ENCODE measurements around the gene CCDC57.

CCDC57 gene

DNA sequence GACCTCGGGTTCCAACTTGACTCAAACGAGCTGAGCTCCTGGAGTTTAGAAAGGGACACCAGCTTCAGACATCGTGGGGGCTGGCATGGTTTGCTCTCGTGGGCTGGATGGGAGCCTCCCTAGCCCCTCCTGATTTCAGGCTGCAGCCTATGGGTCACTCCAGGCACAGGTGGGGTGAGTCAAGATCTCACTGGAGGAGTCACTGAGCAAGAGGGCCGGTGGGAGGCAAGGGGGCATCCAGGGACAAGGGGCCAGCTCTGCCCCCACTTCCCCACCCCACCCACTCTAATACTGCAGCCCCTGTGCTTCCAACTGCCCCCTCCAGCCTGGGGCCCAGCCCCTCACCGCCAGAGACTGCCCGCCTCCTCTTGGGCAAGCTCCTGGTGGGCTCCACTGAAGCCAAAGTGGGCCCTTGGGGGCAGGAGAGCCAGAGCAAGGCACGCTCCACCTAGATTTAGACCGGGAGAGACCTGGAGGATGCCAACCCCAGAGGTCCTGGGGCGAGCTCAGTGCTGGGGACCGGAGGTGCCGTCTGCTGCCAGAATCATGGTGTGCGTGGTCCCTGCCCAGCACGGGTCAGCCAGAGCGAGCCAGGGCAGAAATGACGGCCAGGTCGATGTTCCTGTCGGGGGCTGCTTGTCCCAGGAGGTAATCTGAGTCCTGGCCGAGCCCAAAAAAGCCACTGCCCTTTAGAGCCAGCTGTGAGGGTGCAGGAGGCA, 22.6 kb upstream of the CCDC57 start:
- no peak for DNase-seq (ENCODE audit: low read depth)

GRCh38 chr17:82234211-82235055, 21.8 kb upstream of the CCDC57 start:
- DNase-seq (ENCODE audit: low read depth), result no peak

DNA sequence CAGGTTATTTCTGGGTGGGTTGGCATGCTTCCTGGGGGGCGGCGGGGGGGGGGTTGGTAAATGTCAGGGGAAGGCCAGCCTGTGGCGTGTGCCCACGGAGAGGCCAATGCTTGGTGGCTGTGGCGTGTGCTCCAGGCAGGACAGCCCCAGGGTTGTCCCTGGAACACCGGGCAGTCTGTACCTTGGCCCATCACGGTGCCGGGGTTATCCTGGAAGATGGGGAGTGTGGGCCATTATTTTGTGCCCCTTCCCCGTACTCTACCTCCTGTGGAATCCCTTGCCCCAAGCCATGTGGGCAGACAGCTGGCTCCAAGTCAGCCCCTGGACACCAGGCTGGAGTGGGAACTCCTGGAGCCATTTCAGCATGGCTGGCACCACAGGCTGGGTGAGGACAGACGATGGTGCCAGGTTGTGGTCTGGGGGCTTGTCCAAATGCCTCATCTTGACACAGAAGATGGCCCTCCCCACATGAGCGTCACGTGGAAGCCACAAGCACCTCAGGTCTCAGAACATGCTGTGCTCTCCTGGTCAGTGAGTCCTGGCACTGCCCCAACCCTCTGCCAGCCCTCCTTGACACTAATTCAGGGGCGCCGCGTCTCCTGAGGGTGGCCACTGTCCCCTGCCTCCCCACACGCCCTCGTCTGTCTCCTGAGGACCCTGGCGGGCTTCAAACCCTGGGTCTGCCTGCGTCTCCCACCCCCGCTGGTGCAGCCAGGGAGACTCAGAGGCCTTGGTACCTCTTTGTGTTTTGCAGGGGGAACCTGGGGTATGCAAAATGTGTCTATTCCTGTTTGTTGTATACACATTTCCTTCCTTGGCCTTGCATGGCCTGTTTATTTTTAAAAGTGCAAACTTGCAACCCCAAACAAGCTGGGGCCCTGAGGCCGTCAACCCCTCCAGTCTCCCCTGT, 20.5 kb upstream of the CCDC57 start:
- no peak for DNase-seq (ENCODE audit: low read depth)

GRCh38 chr17:82232322-82232820, 19.7 kb upstream of the CCDC57 start:
- DNase-seq (ENCODE audit: low read depth), result no peak

- DNase-seq (ENCODE audit: low read depth), result no peak
Measured at GRCh38 chr17:82231562-82232321, 19.1 kb upstream of the CCDC57 start.

DNA sequence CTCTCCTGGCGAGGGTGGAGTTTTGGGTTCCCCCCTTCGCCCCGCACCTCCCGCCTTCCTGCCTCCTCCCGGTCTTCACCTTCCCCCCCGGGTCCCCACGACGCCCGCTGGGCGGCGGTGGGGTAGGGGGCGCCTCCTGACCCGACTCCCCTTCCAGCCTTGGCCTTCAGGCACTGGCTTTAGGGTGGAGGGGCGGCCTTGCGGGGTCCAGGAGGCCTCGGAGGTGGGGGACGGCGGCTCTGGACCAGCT, 18.6 kb upstream of the CCDC57 start:
- DNase-seq (ENCODE audit: low read depth), result no peak

- no peak for DNase-seq (ENCODE audit: low read depth)
Measured at GRCh38 chr17:82230609-82231311, 18.1 kb upstream of the CCDC57 start.

GRCh38 chr17:82229698-82230608, 17.3 kb upstream of the CCDC57 start:
- no peak for DNase-seq (ENCODE audit: low read depth)

DNA sequence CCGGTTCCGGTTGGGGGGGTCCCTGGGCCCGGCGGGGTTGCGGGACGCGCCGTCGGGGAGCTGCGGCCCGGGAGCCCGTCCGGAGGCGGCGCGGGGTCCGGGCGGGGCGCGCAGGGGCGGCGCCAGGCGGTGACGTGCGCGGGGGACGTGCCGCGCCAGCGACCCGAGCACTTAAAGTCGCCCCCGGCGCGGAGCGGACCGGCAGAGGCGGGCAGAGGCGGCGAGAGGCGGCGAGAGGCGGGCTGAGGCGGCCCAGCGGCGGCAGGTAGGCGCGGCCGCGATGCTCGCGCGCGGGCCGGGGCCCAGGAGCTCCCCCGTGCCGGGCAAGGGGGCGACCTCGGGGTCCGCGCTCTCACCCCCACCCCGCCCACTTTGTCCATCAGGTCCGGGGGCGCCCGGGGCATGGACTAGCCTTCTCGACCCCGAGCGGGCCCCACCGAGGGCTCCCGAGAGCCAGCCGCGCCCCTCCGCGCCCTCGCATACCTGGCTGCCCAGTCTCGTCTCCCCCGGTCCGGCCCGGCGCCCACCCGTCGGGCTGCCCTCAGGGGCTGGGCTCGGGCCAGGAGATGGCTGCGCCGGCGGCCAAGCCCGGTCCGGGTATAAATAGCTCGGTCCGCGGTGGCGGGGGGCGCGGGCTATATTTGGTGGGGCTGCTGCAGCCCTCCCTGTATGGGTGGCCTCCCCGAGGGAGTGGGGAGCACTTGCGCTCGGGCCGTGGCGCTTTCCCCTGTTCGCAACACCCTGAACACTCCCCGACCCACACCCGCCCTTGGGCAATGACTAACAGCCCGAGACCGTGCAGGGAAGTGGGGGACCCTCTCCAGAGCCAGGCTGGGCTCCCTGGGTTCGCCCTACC, 16.4 kb upstream of the CCDC57 start, which contains the start of gene SLC16A3:
Gene SLC16A3 (plus strand): TSS at position 201 of the 856 bp plus-strand sequence. CDS start 6,967 bp downstream, outside the sequence.
- peak; percentile 56 for DNase-seq (ENCODE audit: low read depth)

DNA sequence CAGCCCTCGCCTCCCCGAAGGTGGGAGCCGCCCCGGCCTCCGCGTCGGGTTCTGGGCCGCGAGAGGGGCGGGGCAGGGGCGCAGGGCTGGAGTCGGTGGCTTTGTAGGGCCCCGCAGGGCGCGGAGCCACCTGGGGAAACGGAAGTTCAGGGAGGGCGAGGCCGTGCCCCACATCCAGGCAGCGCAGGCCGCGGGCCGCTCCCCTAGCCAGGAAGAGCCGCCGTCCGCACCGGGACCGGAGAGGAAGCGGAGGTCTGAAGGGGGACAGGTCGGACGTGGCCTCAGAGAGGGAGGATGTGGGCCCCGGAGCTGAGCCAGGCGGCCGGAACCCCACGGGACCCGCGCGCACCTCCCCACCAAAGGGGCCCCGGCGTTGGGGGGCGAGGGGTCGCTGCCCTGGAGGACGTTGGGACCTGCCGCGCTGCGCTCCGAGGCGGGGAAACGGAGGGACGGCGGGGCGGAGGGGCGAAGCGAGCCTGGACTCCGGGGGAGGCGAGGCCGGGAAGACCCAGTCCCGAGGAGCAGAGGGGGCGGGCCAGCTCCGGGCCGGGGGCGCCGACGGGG, 15.7 kb upstream of the CCDC57 start:
- peak; percentile 42 for DNase-seq (ENCODE audit: low read depth)

DNA sequence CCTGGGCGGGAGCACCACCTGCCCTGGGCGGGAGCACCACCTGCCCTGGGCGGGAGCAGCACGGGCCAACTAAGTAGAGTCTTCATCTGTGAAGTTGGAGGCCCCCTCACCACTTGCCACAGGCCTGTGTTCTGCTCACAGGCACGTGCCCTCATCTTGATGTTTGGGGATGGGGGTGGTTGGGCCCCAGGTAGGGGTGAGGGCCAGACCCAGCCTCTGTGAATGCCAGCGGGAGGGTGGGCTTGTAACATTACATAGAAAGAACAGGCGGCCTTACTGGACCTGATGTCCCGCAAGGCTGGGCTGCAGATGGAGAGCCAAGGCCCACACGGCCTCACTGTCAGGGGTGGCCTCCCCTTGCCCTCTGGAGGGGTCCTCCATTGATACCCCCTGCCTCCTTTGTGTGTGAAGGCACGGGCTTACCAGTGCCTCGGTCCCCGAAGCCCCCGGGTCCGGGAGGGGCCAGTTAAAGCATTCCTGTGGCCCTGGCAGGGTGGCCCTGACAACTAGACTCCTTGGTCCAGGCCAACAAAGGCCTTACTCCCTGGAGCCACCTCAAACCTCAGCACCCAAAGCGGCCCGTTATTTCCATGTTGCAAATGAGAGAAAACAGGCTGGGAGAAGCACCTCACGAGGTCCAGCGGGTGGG, 15.1 kb upstream of the CCDC57 start:
- no peak for DNase-seq (ENCODE audit: low read depth)

DNA sequence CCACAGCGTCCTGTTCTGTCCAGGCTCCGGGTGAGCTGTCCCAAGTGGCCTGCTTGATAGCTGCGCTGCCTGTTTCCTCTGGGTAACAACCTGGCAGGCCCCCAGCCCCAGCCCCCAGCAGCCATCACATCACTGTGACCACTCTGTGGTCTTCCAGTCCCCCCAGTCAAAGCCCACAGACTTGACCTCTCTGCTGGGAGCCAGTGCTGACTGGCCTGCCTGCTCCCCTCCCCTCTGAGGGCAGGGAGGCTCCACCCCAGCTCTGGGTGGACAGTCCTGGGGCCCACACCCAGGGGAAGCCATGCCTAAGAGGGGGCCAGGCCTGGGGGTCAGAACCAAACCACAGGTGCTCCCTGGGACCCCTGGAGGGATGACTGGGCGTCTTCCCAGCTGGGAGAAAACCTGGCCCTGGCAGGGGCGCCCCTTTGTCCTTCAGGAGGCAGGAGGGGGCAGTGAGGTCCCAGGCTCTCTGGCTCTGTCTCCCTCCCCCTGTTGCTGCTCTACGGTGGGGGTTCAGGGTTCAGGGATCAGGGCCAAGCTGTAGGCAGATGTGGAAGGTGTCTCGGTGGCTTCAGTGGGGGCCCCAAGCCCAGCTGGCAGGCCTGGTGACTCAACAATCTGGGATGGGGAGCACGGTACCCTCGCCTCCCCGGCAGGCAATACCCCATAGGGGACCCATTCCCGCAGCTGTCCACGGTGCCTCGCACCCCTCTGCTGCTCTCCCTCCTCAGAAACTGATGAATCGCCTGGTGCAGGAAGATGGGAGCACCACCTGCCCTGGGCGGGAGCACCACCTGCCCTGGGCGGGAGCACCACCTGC, 14.4 kb upstream of the CCDC57 start:
- DNase-seq (ENCODE audit: low read depth), result no peak

- no peak for DNase-seq (ENCODE audit: low read depth)
Measured at GRCh38 chr17:82226146-82226808, 13.6 kb upstream of the CCDC57 start.

GRCh38 chr17:82225368-82226029, 12.9 kb upstream of the CCDC57 start:
- DNase-seq (ENCODE audit: low read depth), result no peak

DNA sequence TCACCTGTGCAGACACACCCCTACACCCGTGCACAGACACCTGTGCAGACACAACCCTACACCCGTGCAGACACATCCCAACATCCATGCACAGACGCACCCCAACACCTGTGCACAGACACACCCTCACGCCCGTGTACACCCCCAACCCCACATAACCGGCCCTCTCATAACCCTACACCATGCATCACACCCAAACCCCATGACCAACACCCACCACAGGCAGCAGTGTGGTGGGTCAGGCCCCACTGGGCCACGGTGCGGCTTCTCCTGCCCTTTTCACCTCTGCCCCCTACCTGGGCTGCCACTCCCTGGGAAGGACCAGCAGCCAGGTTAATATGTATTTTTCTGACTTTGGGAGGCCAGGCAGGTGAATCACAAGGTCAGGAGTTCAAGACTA, 12.0 kb upstream of the CCDC57 start:
- no peak for DNase-seq (ENCODE audit: low read depth)

- no peak for DNase-seq (ENCODE audit: low read depth)
Measured at GRCh38 chr17:82223517-82223916, 10.9 kb upstream of the CCDC57 start.

Measured in activated T-cell treated with anti-CD3 and anti-CD28 coated beads for 1 hour (primary cell).